Omental fat pad (tissue), 4 donors: Measurements from ENCODE around the gene DHX35. TPM values are rescaled to one million over a fixed set of nuclear protein-coding genes. Genes with fewer than 3 reads are reported as not detected.

Experiments used
- ATAC-seq: fragments of 150-250 bp; one replicate; pipeline ENCODE4 v1.9.1; 2016; ENCODE audit warnings: mild to moderate bottlenecking, moderate library complexity; ENCODE audit not compliant: low FRiP score
- DNase-seq: peaks from one replicate; pipeline ENCODE4 v3.0.0-alpha.2; 2019; ENCODE audit warnings: low spot score
- total RNA-seq, 4 donors: library from RNA; depleted of rRNA; stranded (reverse); fragments of >200 nt; gene quantifications; one replicate each; pipeline ENCODE4 v1.1.0, GENCODE V29; 2016
- TF ChIP-seq, protein P1 (sequence below), 3 donors: fragments of 450-650 bp; IDR thresholded peaks; one replicate each; pipeline ENCODE4 v1.5.1; 2016 to 2017; ENCODE audit warnings: antibody characterized with exemption in 3 of 3, mild to moderate bottlenecking in 3 of 3, moderate library complexity in 2 of 3

Gene DHX35
- total RNA-seq, 4 donors from 2014 or later, result 13.3 to 18.1 (median 15.5) TPM

- ATAC-seq, result no peak
- DNase-seq, result no peak
- TF ChIP-seq, protein P1, sequence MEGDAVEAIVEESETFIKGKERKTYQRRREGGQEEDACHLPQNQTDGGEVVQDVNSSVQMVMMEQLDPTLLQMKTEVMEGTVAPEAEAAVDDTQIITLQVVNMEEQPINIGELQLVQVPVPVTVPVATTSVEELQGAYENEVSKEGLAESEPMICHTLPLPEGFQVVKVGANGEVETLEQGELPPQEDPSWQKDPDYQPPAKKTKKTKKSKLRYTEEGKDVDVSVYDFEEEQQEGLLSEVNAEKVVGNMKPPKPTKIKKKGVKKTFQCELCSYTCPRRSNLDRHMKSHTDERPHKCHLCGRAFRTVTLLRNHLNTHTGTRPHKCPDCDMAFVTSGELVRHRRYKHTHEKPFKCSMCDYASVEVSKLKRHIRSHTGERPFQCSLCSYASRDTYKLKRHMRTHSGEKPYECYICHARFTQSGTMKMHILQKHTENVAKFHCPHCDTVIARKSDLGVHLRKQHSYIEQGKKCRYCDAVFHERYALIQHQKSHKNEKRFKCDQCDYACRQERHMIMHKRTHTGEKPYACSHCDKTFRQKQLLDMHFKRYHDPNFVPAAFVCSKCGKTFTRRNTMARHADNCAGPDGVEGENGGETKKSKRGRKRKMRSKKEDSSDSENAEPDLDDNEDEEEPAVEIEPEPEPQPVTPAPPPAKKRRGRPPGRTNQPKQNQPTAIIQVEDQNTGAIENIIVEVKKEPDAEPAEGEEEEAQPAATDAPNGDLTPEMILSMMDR (IDR thresholded peaks at IDR 0.05), result no peak
These were observed 54.4 kb downstream of the DHX35 start for GRCh38 chr20:39016506-39016905.

DNA sequence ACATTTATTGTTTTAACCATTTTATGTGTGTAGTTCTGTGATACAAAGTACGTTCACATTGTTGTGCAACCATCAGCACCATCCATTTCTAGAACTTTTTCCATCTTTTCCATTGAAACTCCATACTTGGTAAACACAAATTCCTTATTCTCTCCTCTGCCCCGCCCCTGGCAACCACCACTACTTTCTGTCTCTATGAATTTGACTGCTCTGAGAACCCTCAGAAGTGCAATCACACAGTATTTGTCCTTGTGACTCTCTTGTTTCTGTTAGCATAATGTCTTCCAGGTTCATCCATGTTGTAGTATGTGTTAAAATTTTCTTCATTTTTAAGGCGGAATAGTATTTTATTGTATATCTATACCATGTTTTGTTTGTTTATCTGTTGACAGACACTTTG is 56.9 kb downstream of the DHX35 start:
- TF ChIP-seq, protein P1 (IDR thresholded peaks at IDR 0.05), result no peak
- no peak for DNase-seq
- ATAC-seq, result no peak

DNA sequence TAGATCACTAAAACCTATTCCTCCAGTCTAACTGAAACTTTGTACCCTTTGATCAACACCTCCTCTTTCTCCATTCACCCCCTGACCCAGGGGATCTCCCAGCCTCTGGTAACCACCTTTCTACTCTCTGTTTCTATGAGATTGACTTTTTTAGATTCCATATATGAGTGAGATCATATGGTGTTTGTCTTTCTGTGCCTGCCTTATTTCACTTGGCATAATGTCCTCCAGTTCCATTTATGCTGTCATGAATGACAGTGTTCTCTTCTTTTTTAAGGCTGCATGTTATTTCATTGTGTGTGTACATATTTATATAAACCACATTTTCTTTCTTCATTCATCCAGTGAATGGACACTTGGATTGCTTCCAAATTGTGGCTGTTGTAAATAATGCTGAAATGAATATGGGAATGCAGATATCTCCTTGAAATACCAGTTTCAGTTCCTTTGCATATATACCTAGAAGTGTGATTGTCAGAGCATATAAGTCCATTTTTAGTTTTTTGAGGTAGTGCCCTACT is 57.7 kb downstream of the DHX35 start:
- TF ChIP-seq, protein P1 (IDR thresholded peaks at IDR 0.05), result no peak
- DNase-seq (no peak), ATAC-seq (no peak)

- ATAC-seq, result no peak
These were observed 59.6 kb downstream of the DHX35 start for GRCh38 chr20:39021748-39022147.

DNA sequence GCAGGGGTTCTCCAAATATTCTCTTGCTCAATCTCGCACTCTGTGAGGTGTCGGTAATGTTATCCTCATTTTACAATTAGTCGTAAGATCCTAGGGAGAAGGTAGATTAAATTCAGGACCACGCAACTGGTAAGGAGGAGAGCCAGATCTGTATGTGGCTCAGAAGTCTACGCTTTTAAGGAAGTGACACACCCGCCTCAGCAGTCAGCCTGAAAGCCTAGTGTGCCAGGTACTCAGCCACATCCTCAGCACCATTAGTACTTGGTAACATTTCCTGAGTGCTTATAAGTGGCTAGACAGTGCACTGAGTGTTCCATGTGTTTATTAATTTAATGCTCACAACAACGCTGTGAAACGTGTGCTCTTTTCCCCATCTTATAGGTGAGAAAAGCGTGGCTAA is 63.7 kb downstream of the DHX35 start:
- no peak for ATAC-seq
- TF ChIP-seq, protein P1 (IDR thresholded peaks at IDR 0.05), result no peak
- no peak for DNase-seq

More at GRCh38 chr20:39021748-39022147, 59.6 kb downstream of the DHX35 start:
- no peak for DNase-seq
- TF ChIP-seq, protein P1 (IDR thresholded peaks at IDR 0.05), result no peak

GRCh38 chr20:39029364-39029763 is 67.2 kb downstream of the DHX35 start:
- ATAC-seq (no peak), DNase-seq (no peak)
- TF ChIP-seq, protein P1 (IDR thresholded peaks at IDR 0.05), result no peak

DNA sequence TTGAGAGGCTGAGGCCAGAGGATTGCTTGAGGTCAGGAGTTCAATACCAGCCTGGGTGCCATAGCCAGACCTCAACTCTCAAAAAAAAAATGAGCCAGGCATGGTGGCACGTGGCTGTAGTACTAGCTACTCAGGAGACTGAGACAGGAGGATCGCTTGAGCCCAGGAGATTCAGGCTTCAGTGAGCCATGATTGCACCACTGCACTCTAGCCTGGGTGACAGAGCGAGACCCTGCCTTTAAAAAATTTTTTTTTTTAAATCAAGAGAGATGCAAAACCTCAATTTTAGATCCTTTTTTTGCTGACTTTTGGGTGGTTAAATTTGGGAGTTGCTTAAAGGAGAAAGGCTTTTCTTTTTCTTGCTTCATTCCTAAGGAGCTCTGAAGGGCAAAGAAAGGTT is 70.9 kb downstream of the DHX35 start:
- ATAC-seq, result no peak
- DNase-seq, result no peak
- TF ChIP-seq, protein P1 (IDR thresholded peaks at IDR 0.05), result no peak
